K562 (cell line): Measurements from ENCODE around the gene NBEAL2. TPM values are rescaled to one million over a fixed set of nuclear protein-coding genes. Genes with fewer than 3 reads are reported as not detected.

Experiments
- CBFA2T3 ChIP-seq: fragments of 450-650 bp; IDR thresholded peaks from 2 replicates; pipeline ENCODE4 v1.6.1; 2017
- CBFB ChIP-seq: sonication (generic); formaldehyde crosslinking; IDR thresholded peaks from 2 replicates; pipeline ENCODE4 v1.4.0; 2020; ENCODE audit warnings: mild to moderate bottlenecking, missing genetic modification reagents
- CHD4 ChIP-seq: fragments of 200-600 bp; sonication (generic); IDR thresholded peaks from 3 replicates; pipeline ENCODE4 v1.6.1; 2012; ENCODE audit warnings: low read depth, mild to moderate bottlenecking, mixed read lengths, low read length, inconsistent platforms; ENCODE audit not compliant: insufficient read depth, insufficient replicate concordance, poor library complexity, severe bottlenecking
- DLX4 ChIP-seq: fragments of 250-450 bp; sonication (Bioruptor Pico); IDR thresholded peaks from 2 replicates; pipeline ENCODE4 v1.6.1; 2021; ENCODE audit warnings: mild to moderate bottlenecking
- EWSR1 ChIP-seq: fragments of 450-650 bp; IDR thresholded peaks from 2 replicates; pipeline ENCODE4 v1.6.1; 2018; ENCODE audit warnings: borderline replicate concordance, mild to moderate bottlenecking, low read depth, moderate library complexity; ENCODE audit not compliant: partially characterized antibody
- FOS ChIP-seq: IDR thresholded peaks from 3 replicates; pipeline ENCODE4 v1.6.1; 2011; ENCODE audit not compliant: insufficient read length; ENCODE audit errors: extremely low read depth
- FOSL1 ChIP-seq: fragments of 200-800 bp; sonication (Bioruptor generic); conservative IDR thresholded peaks from 2 replicates; pipeline ENCODE4 v1.6.1; 2016; ENCODE audit warnings: missing genetic modification characterization, missing compliant biosample characterization
- FOXK2 ChIP-seq, 2 experiments: fragments of 450-650 bp; IDR thresholded peaks in 1 of 2; conservative IDR thresholded peaks in 1 of 2; 2 replicates each; pipeline ENCODE4 v1.6.1; 2016; ENCODE audit warnings: low read depth in 2 of 2, mild to moderate bottlenecking in 1 of 2
- HIVEP1 ChIP-seq: fragments of 250-450 bp; sonication (Bioruptor Pico); IDR thresholded peaks from 2 replicates; pipeline ENCODE4 v1.4.0; 2020; ENCODE audit warnings: mild to moderate bottlenecking
- HLTF ChIP-seq: fragments of 450-650 bp; IDR thresholded peaks from 2 replicates; pipeline ENCODE4 v1.6.1; 2016
- KDM5B ChIP-seq: fragments of 200-600 bp; sonication (generic); IDR thresholded peaks from 2 replicates; pipeline ENCODE4 v1.6.1; 2012; ENCODE audit warnings: low read depth, mild to moderate bottlenecking, moderate library complexity, low read length, control low read depth, inconsistent platforms; ENCODE audit not compliant: insufficient replicate concordance
- MTA2 ChIP-seq: fragments of 450-650 bp; IDR thresholded peaks from 2 replicates; pipeline ENCODE4 v1.6.1; 2016; ENCODE audit warnings: low read depth
- NCOA2 ChIP-seq, 2 experiments: fragments of 450-650 bp; IDR thresholded peaks; 2 replicates each; pipeline ENCODE4 v1.6.1; 2018; ENCODE audit warnings: mild to moderate bottlenecking in 2 of 2, moderate library complexity in 1 of 2; ENCODE audit not compliant: partially characterized antibody in 2 of 2
- PHB2 ChIP-seq: fragments of 450-650 bp; IDR thresholded peaks from 2 replicates; pipeline ENCODE4 v1.6.1; 2017; ENCODE audit warnings: low read depth
- PHF20 ChIP-seq: fragments of 450-650 bp; IDR thresholded peaks from 2 replicates; pipeline ENCODE4 v1.6.1; 2018; ENCODE audit not compliant: partially characterized antibody
- PHF8 ChIP-seq: fragments of 200-600 bp; sonication (generic); IDR thresholded peaks from 2 replicates; pipeline ENCODE4 v1.6.1; 2012; ENCODE audit warnings: mixed run types, mild to moderate bottlenecking, inconsistent platforms, low read length, moderate library complexity, borderline replicate concordance
- POLR3G ChIP-seq: IDR thresholded peaks from 2 replicates; pipeline ENCODE4 v1.6.1; 2011; ENCODE audit not compliant: insufficient read length, insufficient replicate concordance; ENCODE audit errors: extremely low read depth
- RBM22 ChIP-seq: fragments of 200-400 bp; formaldehyde crosslinking; IDR thresholded peaks from 2 replicates; pipeline ENCODE4 v1.6.1; 2018; ENCODE audit warnings: low read length, low read depth; ENCODE audit not compliant: poor library complexity, severe bottlenecking
- RNF219 ChIP-seq: fragments of 250-450 bp; sonication (Bioruptor Pico); IDR thresholded peaks from 2 replicates; pipeline ENCODE4 v1.5.0; 2022; ENCODE audit warnings: mild to moderate bottlenecking
- SNAPC5 ChIP-seq: fragments of 250-450 bp; sonication (Bioruptor Pico); IDR thresholded peaks from 2 replicates; pipeline ENCODE4 v1.8.0; 2021; ENCODE audit warnings: moderate library complexity, mild to moderate bottlenecking, inconsistent platforms
- SOX6 ChIP-seq: fragments of 450-650 bp; IDR thresholded peaks from 2 replicates; pipeline ENCODE4 v1.6.1; 2014; ENCODE audit warnings: mild to moderate bottlenecking
- TCF7 ChIP-seq: sonication (generic); IDR thresholded peaks from 2 replicates; pipeline ENCODE4 v1.6.1; 2016; ENCODE audit warnings: antibody characterized with exemption, borderline replicate concordance
- THAP7 ChIP-seq: fragments of 250-450 bp; sonication (Bioruptor Pico); IDR thresholded peaks from 2 replicates; pipeline ENCODE4 v1.5.0; 2021
- ZBTB1 ChIP-seq: sonication (generic); formaldehyde crosslinking; IDR thresholded peaks from 2 replicates; pipeline ENCODE4 v1.8.1; 2023; ENCODE audit warnings: missing genetic modification reagents, low read depth, mild to moderate bottlenecking, borderline replicate concordance
- ZNF395 ChIP-seq: fragments of 200-800 bp; sonication (Bioruptor generic); IDR thresholded peaks from 2 replicates; pipeline ENCODE4 v1.6.1; 2017; ENCODE audit warnings: missing genetic modification characterization, missing compliant biosample characterization
- polyA plus RNA-seq, 8 experiments: library from polyadenylated mRNA; depleted of rRNA in 4 of 8; stranded (reverse) in 5 of 8; unstranded in 3 of 8; fragments of >200 nt; fragmentation: Nextera tagmentation in 2 of 8; fragmentation: Illumina TruSeq in 1 of 8; extraction: Ambion mirVana in 2 of 8; extraction: Trizol in 1 of 8; gene quantifications; 2 replicates each; pipeline versions ENCODE4 v1.2.1 to v1.2.3, GENCODE V29; 2011 to 2014; ENCODE audit warnings: inconsistent platforms in 1 of 8, missing spikeins in 1 of 8
- total RNA-seq, 7 experiments: library from RNA; depleted of rRNA in 6 of 7; stranded (reverse); fragments of >200 nt in 6 of 7; fragmentation: Illumina TruSeq in 2 of 7; extraction: Trizol in 2 of 7; gene quantifications; 2 replicates each; pipeline versions ENCODE4 v1.2.1 to v1.2.3, GENCODE V29; 2011 to 2021; ENCODE audit warnings: low replicate concordance in 1 of 7

NBEAL2 gene
- total and polyA plus RNA-seq, 9 of the 15 experiments (the other 6 are each of a cell fraction or from before 2014, with no cell fraction given) = 0.06 to 114 (median 29.6) TPM

GRCh38 chr3:46935168-46935858 is 44.2 kb upstream of the NBEAL2 start (continued):
- TF ChIP-seq SNAPC5 (CRISPR knock-in tag) = no peak
- no peak for TF ChIP-seq ZBTB1 (CRISPR knock-in tag)
- TF ChIP-seq SOX6 = peak; percentile 59; the same call in 1 of the 2 replicates
- no peak for TF ChIP-seq THAP7
- peak; percentile 99 for TF ChIP-seq FOSL1 (tag)
- TF ChIP-seq FOXK2 (conservative IDR thresholded peaks at IDR 0.05 in 1 of 2, IDR thresholded peaks at IDR 0.05 in 1 of 2; ENCODE audit: low read depth in 2 of 2) = peak; percentile 39 to 63; a peak in 1 of 4 replicates
- TF ChIP-seq EWSR1 = no peak
- no peak for TF ChIP-seq RBM22
- no peak for TF ChIP-seq CBFB (CRISPR knock-in tag)
- peak; percentile 77 for TF ChIP-seq MTA2
- no peak for TF ChIP-seq PHB2
- no peak for TF ChIP-seq DLX4 (CRISPR knock-in tag)
- no peak for TF ChIP-seq KDM5B
- TF ChIP-seq CBFA2T3 = peak; percentile 86
- TF ChIP-seq HLTF = no peak
- TF ChIP-seq NCOA2 (IDR thresholded peaks at IDR 0.05; ENCODE audit: partially characterized antibody in 2 of 2) = no peak
- no peak for TF ChIP-seq RNF219 (CRISPR knock-in tag)
- no peak for TF ChIP-seq POLR3G
- TF ChIP-seq HIVEP1 (CRISPR knock-in tag) = no peak
- peak; percentile 80 for TF ChIP-seq FOS
- TF ChIP-seq ZNF395 (CRISPR knock-in tag) = 0 out of 2 replicates have a peak, but pooled peaks have one; percentile 59
- TF ChIP-seq CHD4 = no peak
- no peak for TF ChIP-seq PHF8
- TF ChIP-seq TCF7 = no peak
- no peak for TF ChIP-seq PHF20
